Activated T-cell treated with anti-CD3 and anti-CD28 coated beads for 4 hours (primary cell): ENCODE measurements around the gene SLC43A3.

ENCODE experiments used
- DNase-seq: peaks from one replicate; pipeline ENCODE4 v3.0.0-alpha.2; 2020

SLC43A3 gene

GRCh38 chr11:57426439-57426928 is 437 bp downstream of the SLC43A3 start:
- no peak for DNase-seq

- no peak for DNase-seq
These were observed 1.1 kb downstream of the SLC43A3 start for GRCh38 chr11:57425565-57426438.

GRCh38 chr11:57424792-57425564 is 1.9 kb downstream of the SLC43A3 start:
- peak; percentile 80 for DNase-seq

- no peak for DNase-seq
These were observed 2.7 kb downstream of the SLC43A3 start for GRCh38 chr11:57424137-57424791.

- no peak for DNase-seq
These were observed 4.3 kb downstream of the SLC43A3 start for GRCh38 chr11:57422669-57423068.

- no peak for DNase-seq
These were observed 5.1 kb downstream of the SLC43A3 start for GRCh38 chr11:57421805-57422204.

GRCh38 chr11:57421066-57421465 is 5.9 kb downstream of the SLC43A3 start:
- DNase-seq: no peak

- DNase-seq: no peak
These were observed 7.8 kb downstream of the SLC43A3 start for GRCh38 chr11:57419146-57419545.

GRCh38 chr11:57418131-57418530 is 8.8 kb downstream of the SLC43A3 start:
- no peak for DNase-seq

- DNase-seq: no peak
These were observed 9.9 kb downstream of the SLC43A3 start for GRCh38 chr11:57417056-57417455.

- DNase-seq: no peak
These were observed 10.5 kb downstream of the SLC43A3 start for GRCh38 chr11:57416436-57416835.

- no peak for DNase-seq
These were observed 12.2 kb downstream of the SLC43A3 start for GRCh38 chr11:57414612-57415212.

GRCh38 chr11:57413681-57414080 is 13.2 kb downstream of the SLC43A3 start:
- DNase-seq: no peak

- no peak for DNase-seq
These were observed 16.6 kb downstream of the SLC43A3 start for GRCh38 chr11:57410287-57410686.

GRCh38 chr11:57409321-57410100 is 17.4 kb downstream of the SLC43A3 start:
- no peak for DNase-seq

GRCh38 chr11:57408771-57409170 is 18.1 kb downstream of the SLC43A3 start:
- no peak for DNase-seq

GRCh38 chr11:57407941-57408475 is 18.9 kb downstream of the SLC43A3 start:
- no peak for DNase-seq

GRCh38 chr11:57407010-57407920 is 19.7 kb downstream of the SLC43A3 start:
- no peak for DNase-seq

- peak; percentile 39 for DNase-seq
These were observed 20.5 kb downstream of the SLC43A3 start for GRCh38 chr11:57406337-57406904.

- no peak for DNase-seq
These were observed 21.6 kb downstream of the SLC43A3 start for GRCh38 chr11:57405271-57405860.
